Activated CD8-positive, alpha-beta memory T cell treated with anti-CD3 and anti-CD28 coated beads, Interleukin-2, amount 10 ng/mL, durations not matched to agents 7 days and 5 days (primary cell): ENCODE measurements around the gene NEK6. TPM values are rescaled to one million over a fixed set of nuclear protein-coding genes. Genes with fewer than 3 reads are reported as not detected.

Experiments used
- ATAC-seq: fragments of 150-1000 bp; cut with Tn5 transposase; one replicate; pipeline ENCODE4 v1.10.0; 2021; ENCODE audit warnings: moderate library complexity
- CTCF ChIA-PET: fragments of 350-600 bp; sonication (Branson Sonifier 250); formaldehyde crosslinking; loops from one replicate; lab custom pipeline; 2021; ENCODE audit warnings: antibody characterized with exemption; lab: Charles Lee
- DNase-seq: peaks from one replicate; pipeline ENCODE4 v3.0.0-alpha.2; 2020
- H3K27ac Mint-ChIP-seq: one replicate; pipeline ENCODE4 v1.8.0; 2021; ENCODE audit warnings: mild to moderate bottlenecking, mixed read lengths
- H3K27me3 Mint-ChIP-seq: one replicate; pipeline ENCODE4 v1.8.0; 2021; ENCODE audit warnings: mixed read lengths
- H3K36me3 Mint-ChIP-seq: one replicate; pipeline ENCODE4 v1.8.0; 2021; ENCODE audit warnings: mild to moderate bottlenecking, mixed read lengths
- H3K4me1 Mint-ChIP-seq: one replicate; pipeline ENCODE4 v1.8.0; 2021; ENCODE audit warnings: mixed read lengths
- H3K4me3 Mint-ChIP-seq: one replicate; pipeline ENCODE4 v1.8.0; 2021; ENCODE audit warnings: mild to moderate bottlenecking, moderate library complexity, mixed read lengths
- H3K9me3 Mint-ChIP-seq: one replicate; pipeline ENCODE4 v1.8.0; 2022; ENCODE audit warnings: low read depth, mixed read lengths
- total RNA-seq, 2 experiments: library from RNA; stranded (reverse); gene quantifications; one replicate each; pipeline ENCODE4 v1.2.3, GENCODE V29; 2021

Gene NEK6
- total RNA-seq, 2 experiments from 2014 or later = 6.3 to 10.9 TPM

- CTCF ChIA-PET = no interaction called here
- peak; percentile 14 for DNase-seq
- Mint-ChIP-seq H3K4me3 (no peak overlapping the region), H3K36me3 (peaks cover 3% of the 10 kb centered on the region), H3K9me3 (no peaks in the 10 kb centered on the region), H3K4me1 (peaks cover 4% of the 10 kb centered on the region), H3K27ac (no peak overlapping the region), H3K27me3 (no peaks in the 10 kb centered on the region)
- no peak for ATAC-seq
Measured at GRCh38 chr9:124363326-124364096, 105.8 kb downstream of the NEK6 start.

DNA sequence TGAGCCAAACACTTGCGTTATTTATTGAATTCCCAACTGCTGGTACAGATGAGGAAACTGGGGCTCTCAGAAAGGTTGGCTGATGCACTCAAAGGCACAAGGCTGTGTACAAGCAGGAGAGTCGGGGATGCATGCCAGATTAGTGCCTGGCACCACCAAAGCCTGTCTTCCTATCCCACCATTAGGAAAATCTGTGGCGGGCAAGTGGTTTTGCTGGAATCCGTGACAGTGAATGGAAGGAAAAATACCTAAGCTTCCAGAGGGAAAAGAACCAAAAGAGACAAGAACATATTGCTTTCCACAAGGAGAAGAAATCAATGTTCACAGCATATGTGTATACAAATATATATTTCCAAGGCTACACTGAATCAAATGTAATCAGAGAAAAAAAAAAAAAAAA lies 106.4 kb downstream of the NEK6 start:
- CTCF ChIA-PET = no interaction called here
- no peaks in the 10 kb centered on the region for H3K9me3 Mint-ChIP-seq
- no peak for ATAC-seq
- DNase-seq = no peak
- H3K27ac Mint-ChIP-seq = no peak overlapping the region
- no peaks in the 10 kb centered on the region for H3K27me3 Mint-ChIP-seq
- H3K36me3 Mint-ChIP-seq = peaks cover 3% of the 10 kb centered on the region
- H3K4me1 Mint-ChIP-seq = peaks cover 1% of the 10 kb centered on the region
- no peak overlapping the region for H3K4me3 Mint-ChIP-seq

- Mint-ChIP-seq H3K4me3 (no peak overlapping the region), H3K27me3 (no peaks in the 10 kb centered on the region), H3K27ac (no peak overlapping the region), H3K4me1 (no peaks in the 10 kb centered on the region), H3K36me3 (peaks cover 3% of the 10 kb centered on the region), H3K9me3 (no peaks in the 10 kb centered on the region)
- ATAC-seq = no peak
- DNase-seq = peak; percentile 22
- CTCF ChIA-PET = no interaction called here
Measured at GRCh38 chr9:124365036-124365435, 107.3 kb downstream of the NEK6 start.

- H3K27me3 Mint-ChIP-seq = no peaks in the 10 kb centered on the region
- H3K9me3 Mint-ChIP-seq = no peaks in the 10 kb centered on the region
- no peaks in the 10 kb centered on the region for H3K4me1 Mint-ChIP-seq
- CTCF ChIA-PET = no interaction called here
- no peak overlapping the region for H3K27ac Mint-ChIP-seq
- DNase-seq (no peak), ATAC-seq (no peak)
- peaks cover 3% of the 10 kb centered on the region for H3K36me3 Mint-ChIP-seq
- H3K4me3 Mint-ChIP-seq = no peak overlapping the region
Measured at GRCh38 chr9:124366476-124367220, 108.9 kb downstream of the NEK6 start.

DNA sequence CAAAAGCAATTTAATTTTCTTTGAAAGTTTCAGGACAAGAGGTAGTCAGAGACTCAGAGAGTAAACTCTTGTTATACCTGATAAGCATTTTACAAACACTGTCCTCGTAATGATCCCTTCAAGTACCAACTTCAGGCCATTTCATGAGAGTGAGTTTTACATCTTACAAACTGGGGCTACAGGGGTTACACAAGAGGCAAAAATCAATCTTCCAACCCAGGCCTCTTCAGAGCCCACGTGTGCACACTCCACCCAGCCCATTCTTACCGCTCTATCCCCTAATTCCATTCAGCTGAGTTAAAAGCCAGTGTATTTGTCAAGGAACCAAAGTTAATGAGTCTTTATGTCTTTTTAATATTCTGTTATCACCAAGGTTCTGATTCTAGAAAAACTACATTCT lies 110.9 kb downstream of the NEK6 start:
- no peaks in the 10 kb centered on the region for H3K9me3 Mint-ChIP-seq
- CTCF ChIA-PET = no interaction called here
- ATAC-seq = no peak
- H3K27ac Mint-ChIP-seq = no peak overlapping the region
- H3K27me3 Mint-ChIP-seq = no peaks in the 10 kb centered on the region
- peaks cover 6% of the 10 kb centered on the region for H3K36me3 Mint-ChIP-seq
- no peak for DNase-seq
- H3K4me3 Mint-ChIP-seq = no peak overlapping the region
- H3K4me1 Mint-ChIP-seq = no peaks in the 10 kb centered on the region

DNA sequence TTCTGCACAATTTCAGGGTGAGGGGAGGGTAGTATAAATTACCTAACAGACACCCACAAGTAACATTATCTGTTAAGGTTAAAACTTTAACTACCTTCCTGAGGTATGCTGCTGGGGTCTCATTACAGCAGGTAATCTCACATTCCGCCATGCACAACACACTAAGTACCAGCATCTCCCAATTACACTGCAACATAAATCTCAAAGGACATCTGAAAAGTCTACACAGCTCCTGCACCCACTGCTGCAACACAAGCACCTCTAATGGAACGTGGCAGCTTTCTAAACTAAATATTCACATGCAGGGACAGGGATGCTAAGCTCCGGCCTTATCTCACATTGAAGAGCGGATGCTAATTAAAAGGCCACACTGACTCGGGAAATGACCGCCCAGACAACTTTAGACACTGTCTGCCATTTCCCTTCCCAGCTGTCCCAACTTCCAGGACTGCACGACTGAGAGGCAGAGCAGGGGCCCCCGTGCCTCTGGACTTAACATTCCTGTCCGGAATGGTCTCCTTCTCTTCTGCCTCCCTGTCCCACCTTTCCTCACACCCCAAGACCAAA lies 111.6 kb downstream of the NEK6 start:
- Mint-ChIP-seq H3K9me3 (no peaks in the 10 kb centered on the region), H3K27me3 (no peaks in the 10 kb centered on the region), H3K4me3 (no peak overlapping the region), H3K36me3 (peaks cover 6% of the 10 kb centered on the region), H3K27ac (no peak overlapping the region), H3K4me1 (no peaks in the 10 kb centered on the region)
- no peak for ATAC-seq
- DNase-seq = no peak
- CTCF ChIA-PET = no interaction called here

GRCh38 chr9:124370896-124371582 lies 113.3 kb downstream of the NEK6 start:
- H3K27me3 Mint-ChIP-seq = no peaks in the 10 kb centered on the region
- no peaks in the 10 kb centered on the region for H3K9me3 Mint-ChIP-seq
- DNase-seq (no peak), ATAC-seq (no peak)
- H3K4me3 Mint-ChIP-seq = no peak overlapping the region
- no peaks in the 10 kb centered on the region for H3K4me1 Mint-ChIP-seq
- CTCF ChIA-PET = no interaction called here
- H3K36me3 Mint-ChIP-seq = peaks cover 9% of the 10 kb centered on the region
- no peak overlapping the region for H3K27ac Mint-ChIP-seq

GRCh38 chr9:124372038-124372437 lies 114.3 kb downstream of the NEK6 start:
- H3K27ac Mint-ChIP-seq = no peak overlapping the region
- no peak for ATAC-seq

GRCh38 chr9:124373386-124373785 lies 115.6 kb downstream of the NEK6 start:
- Mint-ChIP-seq H3K9me3 (no peaks in the 10 kb centered on the region), H3K36me3 (peaks cover 11% of the 10 kb centered on the region), H3K4me1 (no peaks in the 10 kb centered on the region), H3K27ac (no peak overlapping the region), H3K27me3 (no peaks in the 10 kb centered on the region), H3K4me3 (no peak overlapping the region)
- no peak for ATAC-seq
- CTCF ChIA-PET = no interaction called here
- DNase-seq = no peak

More at GRCh38 chr9:124372038-124372437, 114.3 kb downstream of the NEK6 start:
- H3K36me3 Mint-ChIP-seq = peaks cover 11% of the 10 kb centered on the region
- no peak for DNase-seq
- no peaks in the 10 kb centered on the region for H3K4me1 Mint-ChIP-seq
- no peaks in the 10 kb centered on the region for H3K27me3 Mint-ChIP-seq
- CTCF ChIA-PET = no interaction called here
- no peaks in the 10 kb centered on the region for H3K9me3 Mint-ChIP-seq
- no peak overlapping the region for H3K4me3 Mint-ChIP-seq

DNA sequence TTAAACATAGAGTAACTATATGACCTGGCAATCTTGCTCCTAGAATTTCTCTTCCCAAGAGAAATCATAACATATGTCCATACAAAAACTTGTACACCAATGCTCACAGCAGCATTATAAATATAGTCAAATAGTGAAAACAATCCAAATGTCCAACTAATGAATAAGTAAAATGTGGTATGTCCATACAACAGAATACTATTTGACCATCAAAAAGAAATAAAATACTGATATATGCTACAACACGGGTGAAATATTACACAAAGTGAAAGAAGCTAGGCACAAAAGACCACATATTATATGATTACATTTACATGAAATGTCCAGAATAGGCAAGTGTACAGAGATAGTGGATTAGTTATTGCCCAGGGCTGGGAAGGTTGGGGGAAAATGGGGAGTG lies 116.1 kb downstream of the NEK6 start:
- H3K9me3 Mint-ChIP-seq = no peaks in the 10 kb centered on the region
- no peaks in the 10 kb centered on the region for H3K4me1 Mint-ChIP-seq
- no peak for ATAC-seq
- CTCF ChIA-PET = interaction anchor here (1.2 kb wide), 1 partner anchor 247 kb away, joined by 4 read pairs; no protein-coding TSS in a partner anchor
- no peak for DNase-seq
- no peak overlapping the region for H3K27ac Mint-ChIP-seq
- H3K36me3 Mint-ChIP-seq = peaks cover 11% of the 10 kb centered on the region
- no peaks in the 10 kb centered on the region for H3K27me3 Mint-ChIP-seq
- H3K4me3 Mint-ChIP-seq = no peak overlapping the region

GRCh38 chr9:124375726-124376125 lies 118.0 kb downstream of the NEK6 start:
- Mint-ChIP-seq H3K27ac (no peak overlapping the region), H3K4me3 (no peak overlapping the region), H3K4me1 (no peaks in the 10 kb centered on the region), H3K9me3 (no peaks in the 10 kb centered on the region), H3K27me3 (no peaks in the 10 kb centered on the region), H3K36me3 (peaks cover 16% of the 10 kb centered on the region)
- ATAC-seq (no peak), DNase-seq (no peak)
- CTCF ChIA-PET = interaction anchor here (0.9 kb wide), 1 partner anchor 249 kb away, joined by 3 read pairs; no protein-coding TSS in a partner anchor

GRCh38 chr9:124376329-124376728 lies 118.6 kb downstream of the NEK6 start:
- no peak for DNase-seq
- Mint-ChIP-seq H3K36me3 (peaks cover 16% of the 10 kb centered on the region), H3K4me1 (peaks cover 2% of the 10 kb centered on the region), H3K27ac (no peak overlapping the region), H3K9me3 (no peaks in the 10 kb centered on the region), H3K4me3 (no peak overlapping the region), H3K27me3 (no peaks in the 10 kb centered on the region)
- ATAC-seq = no peak
- CTCF ChIA-PET = no interaction called here
